Ureter (tissue), 1 donor: ENCODE measurements around the gene NEDD1. TPM values are rescaled to one million over a fixed set of nuclear protein-coding genes. Genes with fewer than 3 reads are reported as not detected.

Experiments used
- DNase-seq: peaks from one replicate; pipeline ENCODE4 v3.0.0-alpha.2; 2020; ENCODE audit warnings: low spot score
- total RNA-seq: library from RNA; stranded (reverse); gene quantifications from one replicate; pipeline ENCODE4 v1.2.4, GENCODE V29; 2023
- donor health status: DM: yes; HTN: yes; CAD: no.

NEDD1 gene
- total RNA-seq, 1 donor from 2014 or later: 14.0 TPM

DNA sequence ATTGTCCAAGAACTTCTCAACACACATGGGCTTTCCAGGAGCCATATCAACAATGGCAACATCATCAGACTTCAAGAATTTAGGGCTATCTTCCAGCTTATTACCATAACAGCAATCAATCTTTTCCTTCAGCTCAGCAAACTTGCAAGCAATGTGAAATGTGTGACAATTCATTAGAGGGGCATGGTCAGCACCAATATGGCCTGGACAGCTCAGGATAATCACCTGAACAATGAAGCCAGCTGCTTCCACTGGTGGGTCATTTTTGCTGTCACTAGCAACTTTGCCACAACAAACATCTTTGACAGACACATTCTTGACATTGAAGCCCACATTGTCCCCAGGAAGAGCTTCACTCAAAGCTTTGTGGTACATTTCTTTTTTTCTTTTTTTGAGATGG lies 5.9 kb upstream of the NEDD1 start:
- DNase-seq: no peak

DNA sequence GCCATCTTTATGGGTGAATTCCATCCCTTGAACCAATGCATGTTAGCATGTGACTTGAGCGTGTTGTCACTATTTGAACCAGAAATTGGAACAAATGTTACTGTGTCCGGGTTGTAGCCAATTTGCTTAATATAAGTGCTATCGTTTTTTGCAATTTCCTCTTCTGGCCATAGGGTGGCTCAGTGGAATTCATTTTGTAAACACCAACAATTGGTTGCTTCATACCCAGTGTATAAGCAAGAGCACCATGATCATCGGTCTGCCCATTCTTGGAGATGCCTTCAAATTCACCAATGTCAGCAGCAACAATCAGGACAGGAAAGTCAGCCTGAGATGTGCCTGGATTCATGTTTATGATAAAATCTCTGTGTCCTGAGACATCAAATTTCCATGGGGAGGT lies 5.0 kb upstream of the NEDD1 start:
- DNase-seq: no peak

DNA sequence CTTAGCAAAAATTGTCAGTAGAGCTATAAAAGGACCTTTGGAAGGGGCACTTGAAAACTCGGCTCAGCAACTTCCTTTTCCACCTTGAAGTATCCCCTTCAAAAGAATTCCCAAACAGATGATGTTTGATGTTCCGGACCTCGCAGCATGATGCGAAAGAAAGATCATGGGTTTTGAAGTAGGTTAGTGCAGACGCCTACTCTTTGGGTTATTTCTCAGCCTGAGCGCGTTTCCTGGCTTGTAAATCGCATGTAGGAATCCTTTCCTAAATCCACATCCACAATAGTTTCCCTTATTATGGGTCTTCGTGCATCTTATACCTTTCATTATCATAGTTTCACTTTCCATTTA lies 584 bp upstream of the NEDD1 start:
- no peak for DNase-seq

DNA sequence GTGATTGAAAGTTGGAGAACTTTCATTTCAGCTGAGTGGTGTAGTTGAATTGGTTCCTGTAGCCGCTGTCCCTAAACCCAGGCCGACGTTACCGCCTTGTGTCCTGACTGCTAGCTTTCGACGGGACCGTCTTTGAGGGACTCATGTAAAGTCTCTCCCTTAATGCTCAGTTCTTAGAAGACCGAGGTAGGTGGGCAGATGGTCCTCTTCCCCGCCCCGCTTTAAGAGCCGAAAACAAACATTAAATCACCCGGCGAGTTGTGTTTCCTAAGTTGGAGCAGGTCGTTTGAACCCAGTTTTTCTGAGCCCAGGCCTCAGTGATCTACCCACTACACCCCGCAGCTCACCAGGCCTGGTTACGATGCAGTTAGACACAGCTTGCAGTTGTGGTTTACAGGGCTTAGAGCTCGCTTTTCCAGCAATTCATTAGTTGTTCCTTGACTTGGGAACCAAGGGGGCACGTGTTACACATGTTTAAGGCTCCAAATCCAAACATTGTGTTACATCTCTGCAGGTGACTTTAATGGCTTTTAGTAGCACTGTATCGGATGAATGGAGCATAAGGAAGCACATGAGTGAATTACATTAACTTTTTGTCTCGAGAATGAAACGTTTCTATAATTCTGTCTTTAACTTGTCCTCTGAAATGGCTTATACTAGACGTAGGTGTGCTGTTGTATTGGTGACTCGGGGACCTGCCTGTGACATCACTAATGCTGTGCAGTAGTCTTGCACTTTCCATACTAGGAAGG lies 790 bp downstream of the NEDD1 start:
- DNase-seq: no peak

DNA sequence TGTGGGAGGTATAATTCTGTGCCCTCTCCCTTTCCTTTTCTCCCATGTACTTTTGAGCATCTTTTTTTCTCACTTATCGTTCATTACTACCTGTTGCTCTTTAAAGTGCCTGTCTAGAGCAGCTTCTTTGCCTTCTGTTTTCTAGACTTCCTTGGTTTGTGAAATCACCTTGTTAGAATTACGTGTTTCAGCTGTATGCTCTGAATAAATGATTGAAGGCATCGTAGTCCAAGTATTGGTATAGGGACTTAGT lies 1.3 kb downstream of the NEDD1 start:
- DNase-seq: no peak

DNA sequence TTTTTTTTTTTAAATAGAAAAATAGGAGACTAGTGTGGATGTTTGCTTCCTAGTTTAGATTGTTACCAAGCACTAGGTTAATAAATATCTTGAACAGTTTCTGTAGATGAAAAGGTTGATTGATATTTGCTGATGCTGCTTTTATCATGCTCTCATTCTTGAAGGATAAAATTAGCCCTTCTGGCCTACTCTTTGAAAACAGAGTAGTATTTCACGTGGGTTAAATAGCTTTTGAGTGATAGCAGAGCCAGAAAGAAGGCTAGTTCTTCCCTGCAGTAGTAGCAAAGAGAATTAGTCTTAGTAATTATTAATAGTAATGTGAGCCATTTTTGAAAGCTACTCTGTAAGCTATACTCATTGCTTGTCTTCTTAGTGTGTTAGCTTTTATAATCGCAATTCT lies 5.2 kb downstream of the NEDD1 start:
- DNase-seq: no peak

DNA sequence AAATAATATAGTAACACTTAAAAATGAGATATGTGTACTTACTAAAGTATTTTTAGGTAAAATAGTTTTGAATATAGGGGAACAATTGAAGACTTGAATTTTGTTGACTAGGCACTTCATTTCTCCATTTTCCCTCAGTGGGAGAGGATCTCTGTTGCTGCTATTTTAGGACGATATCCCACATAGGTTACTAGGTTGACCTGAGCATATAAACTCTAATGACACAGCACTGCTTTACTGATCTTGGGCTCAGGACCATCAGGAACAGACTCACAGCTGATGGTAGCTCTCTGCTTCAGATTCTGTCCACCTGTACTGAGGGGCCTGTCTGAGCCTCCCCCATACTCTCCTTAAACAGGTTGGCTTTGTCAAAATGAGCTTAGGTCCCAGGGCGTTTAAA lies 5.9 kb downstream of the NEDD1 start:
- DNase-seq: no peak

DNA sequence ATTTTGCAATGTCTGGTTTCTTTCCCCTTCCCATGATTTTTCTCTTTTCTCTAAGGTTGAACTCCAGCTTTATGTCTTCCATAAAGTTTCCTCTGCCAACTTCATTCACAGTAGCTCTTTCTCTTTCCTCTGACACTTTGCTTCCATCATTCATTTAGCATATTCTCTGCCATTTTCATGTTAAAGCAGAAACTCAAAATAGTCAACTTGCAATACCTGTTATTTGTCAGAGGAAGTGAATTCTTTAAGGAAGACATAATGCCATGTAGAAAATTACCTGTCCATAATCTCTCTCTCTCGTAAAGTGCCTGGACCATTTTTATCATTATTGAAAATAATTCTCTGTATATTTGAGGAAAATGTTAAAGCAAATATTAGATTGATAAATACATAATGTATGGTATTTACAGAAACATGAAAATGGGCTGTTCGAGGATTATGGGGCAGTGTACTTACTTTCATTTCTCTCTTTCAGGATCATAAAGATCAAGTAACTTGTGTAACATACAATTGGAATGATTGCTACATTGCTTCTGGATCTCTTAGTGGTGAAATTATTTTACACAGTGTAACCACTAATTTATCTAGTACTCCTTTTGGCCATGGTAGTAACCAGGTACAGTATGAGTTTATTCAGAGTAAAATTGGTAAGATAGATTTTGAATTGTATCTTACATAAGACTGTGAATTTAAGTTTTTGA lies 12.6 kb downstream of the NEDD1 start:
- DNase-seq: no peak

DNA sequence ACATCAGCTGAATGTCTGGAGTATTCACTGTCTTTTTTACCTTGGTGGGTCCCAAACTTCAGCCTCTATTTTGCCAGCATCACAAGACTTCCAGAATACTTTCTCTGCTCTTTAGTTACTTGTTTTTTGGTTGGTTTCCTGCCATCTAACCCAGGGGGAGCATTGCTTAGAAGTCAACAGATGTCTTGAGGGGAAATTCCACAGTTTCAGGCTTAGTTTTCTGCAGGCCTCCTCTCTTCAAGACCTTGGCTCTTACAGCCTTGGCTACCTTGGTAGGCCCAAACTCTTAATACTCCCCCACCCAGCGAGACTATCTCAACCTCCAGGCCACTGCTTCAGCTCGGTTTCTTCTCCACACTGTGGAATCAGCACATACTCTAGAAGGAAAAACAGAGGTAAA lies 41.7 kb downstream of the NEDD1 start:
- no peak for DNase-seq

DNA sequence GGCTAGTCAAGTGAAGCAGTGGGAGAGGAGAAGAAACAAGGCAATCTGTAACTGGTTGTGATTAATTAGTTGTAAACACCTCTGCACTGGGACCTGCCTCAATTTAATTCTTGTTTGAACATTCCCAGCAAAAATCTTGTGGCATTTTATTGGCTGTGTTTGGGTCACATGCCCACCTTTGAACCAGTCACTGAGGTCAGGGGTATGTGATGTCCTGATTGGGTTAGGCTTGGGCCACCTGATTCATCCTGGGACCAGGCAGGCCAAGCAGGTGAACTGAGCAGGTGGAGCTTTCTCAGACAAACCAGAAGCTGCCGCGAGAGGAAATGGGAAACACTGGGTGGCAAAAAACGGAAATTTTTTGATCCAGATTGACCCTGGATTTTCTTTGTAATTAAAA lies 72.5 kb downstream of the NEDD1 start:
- DNase-seq: no peak

DNA sequence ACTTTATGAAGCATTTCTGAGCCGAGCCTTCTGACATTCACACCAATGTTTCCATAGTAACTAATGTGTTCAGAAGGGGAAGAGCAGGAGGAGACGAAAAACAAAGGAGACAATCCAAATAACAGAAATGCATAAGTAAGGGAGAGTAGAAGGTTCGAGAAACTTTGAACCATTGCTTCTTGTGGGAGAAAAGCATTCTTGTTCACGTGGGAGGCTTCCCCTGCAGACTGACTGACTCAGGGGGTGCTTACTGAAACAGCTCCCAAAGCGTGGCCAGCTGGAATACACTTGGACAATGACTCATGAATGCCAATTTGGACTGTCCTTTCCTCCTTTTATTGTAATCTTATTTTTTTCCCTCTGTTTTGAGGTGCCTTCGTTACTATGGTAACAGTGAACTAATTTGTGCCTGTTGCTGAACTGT lies 73.9 kb downstream of the NEDD1 start:
- DNase-seq: no peak

DNA sequence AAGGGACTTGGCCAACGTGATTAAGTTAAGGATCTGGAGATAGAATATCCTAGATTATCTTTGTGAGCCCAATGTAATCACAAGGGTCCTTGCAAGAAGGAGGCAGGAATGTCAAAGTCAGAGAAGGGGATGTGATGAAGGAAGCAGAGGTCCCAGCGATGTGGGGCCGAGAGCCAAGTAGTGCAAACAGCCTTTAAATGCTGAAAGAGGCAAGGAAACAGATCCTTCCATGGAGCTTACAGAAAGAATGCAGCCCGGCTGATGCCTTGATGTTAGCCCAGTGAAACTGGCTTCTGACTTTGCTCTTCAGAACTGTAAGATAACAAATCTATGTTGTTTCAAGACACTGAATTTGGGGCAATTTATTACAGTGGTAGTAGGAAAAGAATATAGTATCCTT lies 74.9 kb downstream of the NEDD1 start:
- no peak for DNase-seq

DNA sequence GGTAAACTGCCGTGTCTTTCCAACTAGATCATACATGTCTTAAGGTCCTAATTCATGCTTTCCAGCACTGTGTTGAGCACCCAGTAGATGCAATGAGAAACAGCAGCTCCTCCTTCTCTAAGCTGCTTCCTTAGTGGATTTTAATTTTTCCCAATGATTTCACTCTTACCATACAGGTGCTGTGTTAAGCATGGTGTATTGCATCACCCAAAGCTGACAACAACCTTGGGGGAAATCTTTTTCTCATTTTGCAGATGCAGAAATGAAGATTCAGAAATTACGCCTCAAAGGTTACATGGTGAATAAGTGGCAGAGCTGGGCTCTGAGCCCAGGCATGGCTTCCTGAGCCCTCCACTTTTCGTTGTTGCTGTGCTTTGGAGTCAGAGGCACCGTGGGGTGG lies 75.6 kb downstream of the NEDD1 start:
- DNase-seq: no peak

DNA sequence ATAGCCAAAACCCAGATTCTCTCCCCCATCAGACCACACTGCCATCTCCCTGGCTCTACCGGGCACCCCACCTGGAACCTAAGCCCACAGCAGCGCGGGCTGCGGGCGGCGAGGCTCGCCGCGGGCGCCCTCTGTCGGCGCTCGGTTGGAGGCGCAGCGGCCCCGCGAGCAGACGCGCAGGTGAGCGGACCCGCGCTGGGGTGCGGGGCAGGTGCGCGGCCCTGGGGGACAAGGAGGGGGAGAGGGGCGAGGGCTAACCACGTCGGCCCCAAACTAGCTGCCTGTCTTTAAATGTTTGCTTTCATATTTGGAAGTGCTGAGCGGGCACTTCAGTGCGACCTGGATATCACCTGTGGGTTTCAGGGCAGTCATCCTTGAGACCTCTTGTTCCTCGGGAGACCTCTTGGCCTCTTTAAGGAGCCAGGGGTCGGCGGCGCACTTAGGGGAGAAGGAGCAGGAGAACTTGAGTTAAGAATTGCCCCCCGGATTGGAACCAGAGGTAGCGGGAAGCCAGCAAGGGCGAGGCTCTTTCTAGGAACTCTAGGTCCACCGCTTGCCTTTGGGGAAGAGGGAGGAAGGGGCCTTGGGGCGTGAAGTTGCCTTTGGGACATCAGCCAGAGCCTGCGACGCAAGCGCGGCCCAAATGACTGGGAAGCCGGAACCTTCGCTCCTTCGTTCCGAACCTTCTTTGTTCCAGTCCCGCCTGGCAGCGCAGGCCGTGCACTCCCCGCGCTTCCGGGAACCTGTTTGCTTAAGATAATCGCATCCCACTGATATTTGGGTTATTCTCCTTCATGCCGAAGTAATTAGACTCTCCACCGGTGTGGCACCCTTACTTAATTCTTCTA lies 78.7 kb downstream of the NEDD1 start:
- DNase-seq: no peak

DNA sequence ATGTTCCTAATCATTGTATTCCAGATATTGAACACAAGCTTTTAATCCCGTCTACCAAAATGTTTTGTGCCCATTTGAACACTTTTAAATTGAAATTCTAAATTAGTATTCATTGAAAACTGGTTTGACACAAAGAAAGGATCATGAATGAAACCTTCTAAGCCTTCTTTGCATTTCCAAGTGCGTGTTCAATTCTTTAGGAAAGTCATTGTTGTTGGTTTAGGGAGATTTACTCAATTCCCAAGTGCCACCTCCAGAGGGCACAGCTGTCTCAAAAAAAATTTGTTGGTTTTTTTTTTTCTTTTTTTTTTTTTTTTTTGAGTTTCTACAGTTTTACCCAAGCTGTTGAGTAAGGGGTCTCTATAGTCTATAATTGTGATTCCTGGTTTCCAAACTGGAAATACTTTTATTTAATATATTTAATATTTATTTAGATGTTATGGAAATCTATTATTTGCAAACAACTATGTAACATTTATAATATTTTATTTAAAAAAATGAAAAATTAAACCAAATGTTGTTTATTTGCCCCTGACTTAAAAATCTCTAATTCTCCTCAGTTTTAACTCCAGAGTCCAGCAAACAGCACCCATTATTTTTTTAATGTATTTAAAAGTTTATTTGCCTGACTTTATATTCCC lies 79.9 kb downstream of the NEDD1 start:
- no peak for DNase-seq

DNA sequence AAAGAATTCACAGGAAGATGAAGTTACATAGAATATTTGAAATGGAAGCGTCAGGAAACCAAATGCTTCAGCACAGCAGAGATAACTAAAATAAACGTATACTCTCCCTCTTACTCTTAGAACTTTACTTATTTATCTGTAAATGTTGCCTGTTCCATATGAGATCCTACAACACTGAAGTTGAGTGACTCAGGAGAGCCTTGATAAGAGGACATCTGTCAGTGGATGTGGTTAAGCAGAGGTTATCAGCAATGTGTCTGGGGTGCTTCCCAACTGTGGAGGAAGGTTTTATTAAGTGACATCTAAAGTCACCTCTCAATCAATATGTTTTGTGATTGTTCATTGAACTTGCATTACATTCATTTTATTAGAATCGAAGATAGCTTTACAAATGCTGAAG lies 81.9 kb downstream of the NEDD1 start:
- no peak for DNase-seq

DNA sequence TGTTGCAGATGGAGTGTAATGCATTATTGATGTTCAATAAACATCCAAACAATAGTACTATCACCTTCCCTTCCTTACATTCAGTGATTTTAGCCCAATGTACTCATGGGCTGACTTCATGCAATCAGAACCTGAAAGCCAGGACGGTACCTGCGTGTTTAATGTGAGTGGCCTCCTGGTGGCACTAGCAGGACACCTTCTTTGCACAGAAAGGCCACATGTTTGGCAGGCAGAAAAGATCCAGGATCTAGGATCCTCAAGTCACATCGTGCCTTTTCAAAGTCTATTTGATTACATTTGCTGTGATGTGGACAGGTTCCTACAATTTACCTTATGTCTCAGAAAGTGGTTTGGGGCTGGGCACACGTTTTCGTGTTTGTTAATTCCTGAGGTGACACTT lies 82.9 kb downstream of the NEDD1 start:
- DNase-seq: no peak

DNA sequence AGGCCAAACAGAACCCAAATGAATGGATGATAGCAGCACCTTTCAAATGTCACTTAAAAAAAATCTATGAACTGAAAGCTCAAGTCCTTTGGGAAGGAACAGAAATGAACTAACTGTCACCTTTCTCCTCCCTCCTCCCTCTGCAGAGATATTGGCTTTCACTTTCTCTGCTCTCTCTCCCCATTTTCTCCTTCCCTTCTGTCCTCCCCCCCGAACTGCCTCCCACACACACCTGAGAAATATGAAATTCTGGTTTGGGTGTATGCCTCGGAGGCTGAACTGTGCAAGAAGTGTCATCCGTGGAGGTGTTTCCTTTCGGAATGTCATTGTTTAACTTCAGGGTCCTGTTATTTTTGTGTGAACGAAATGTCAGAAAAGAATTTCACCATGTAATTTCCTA lies 87.8 kb downstream of the NEDD1 start:
- DNase-seq: no peak

DNA sequence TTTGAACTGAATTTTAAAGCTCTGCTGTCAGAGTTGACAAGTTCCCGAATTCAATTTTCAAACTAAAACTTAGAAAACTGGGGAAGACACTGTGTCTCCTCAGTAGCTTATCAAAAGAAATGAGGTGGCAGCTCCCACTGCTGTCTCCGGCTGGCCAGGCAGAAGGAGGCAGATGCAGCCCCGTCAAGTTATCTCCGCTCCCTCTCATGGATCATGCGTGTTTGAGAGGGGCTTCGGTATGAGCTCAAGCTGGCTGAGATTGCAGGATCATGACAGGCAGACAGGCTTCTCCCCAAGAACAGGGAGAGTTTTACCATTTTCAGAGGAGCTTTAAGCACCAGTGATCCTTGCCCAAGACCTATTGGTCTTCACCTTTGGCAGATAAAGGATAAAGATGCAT lies 88.8 kb downstream of the NEDD1 start:
- no peak for DNase-seq

DNA sequence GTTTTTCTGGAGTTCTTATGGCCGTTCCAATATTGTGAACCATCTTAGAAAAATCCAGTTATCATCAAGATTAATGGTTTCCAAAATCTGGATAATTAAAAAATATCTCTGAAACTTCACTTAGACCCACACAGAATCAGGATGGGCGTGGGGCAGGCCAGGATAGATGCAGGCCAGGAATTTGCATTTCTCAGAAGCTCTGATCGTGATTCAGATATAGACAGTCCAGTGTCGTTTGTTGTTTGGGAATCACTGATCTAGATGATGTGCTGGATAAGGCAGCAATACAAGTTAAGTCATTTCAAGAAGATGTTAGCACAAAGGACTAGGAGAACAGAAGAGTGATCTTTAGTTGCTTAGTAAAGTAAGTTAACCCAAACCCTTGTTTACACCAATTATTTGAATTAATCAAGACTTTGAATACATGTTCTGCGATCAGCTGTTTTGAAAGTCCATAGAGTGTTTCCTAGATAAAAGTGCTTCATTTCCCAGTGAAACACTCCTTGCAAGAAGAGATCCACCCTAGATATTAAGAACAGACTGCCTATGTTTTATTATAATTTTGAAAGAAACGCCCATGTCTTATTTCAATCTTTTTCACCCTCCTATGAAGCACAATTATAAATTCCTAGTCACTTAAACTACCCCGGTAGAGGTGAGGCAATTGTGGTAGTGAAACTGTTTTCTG lies 90.9 kb downstream of the NEDD1 start:
- no peak for DNase-seq

DNA sequence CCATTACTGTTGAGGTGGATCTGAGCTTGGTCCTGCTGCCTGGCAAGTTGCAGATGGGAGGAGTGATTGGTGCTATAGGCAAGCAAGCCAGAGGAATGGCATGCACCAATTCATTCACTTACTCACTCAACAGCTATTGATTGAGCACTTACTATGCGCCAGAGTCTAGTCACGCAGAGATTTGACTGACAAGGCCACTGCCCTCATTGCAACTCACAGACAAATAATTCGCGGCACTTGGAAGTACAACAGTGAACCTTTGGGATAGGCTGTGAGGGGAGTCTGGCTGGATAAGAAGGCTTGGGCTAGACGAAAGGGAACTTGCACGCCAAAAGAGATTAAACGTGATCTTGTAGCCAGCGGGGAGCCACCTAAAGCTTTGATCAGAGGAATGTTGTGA lies 96.2 kb downstream of the NEDD1 start:
- DNase-seq: no peak
